ENCODE measurements around the gene CHST11. TPM values are rescaled to one million over a fixed set of nuclear protein-coding genes. Genes with fewer than 3 reads are reported as not detected.

Gene CHST11
- total and polyA plus RNA-seq, 9 of the 15 experiments (the other 6 are each of a cell fraction or from before 2014, with no cell fraction given), result 2.3 to 38.7 (median 15.0) TPM

DNA sequence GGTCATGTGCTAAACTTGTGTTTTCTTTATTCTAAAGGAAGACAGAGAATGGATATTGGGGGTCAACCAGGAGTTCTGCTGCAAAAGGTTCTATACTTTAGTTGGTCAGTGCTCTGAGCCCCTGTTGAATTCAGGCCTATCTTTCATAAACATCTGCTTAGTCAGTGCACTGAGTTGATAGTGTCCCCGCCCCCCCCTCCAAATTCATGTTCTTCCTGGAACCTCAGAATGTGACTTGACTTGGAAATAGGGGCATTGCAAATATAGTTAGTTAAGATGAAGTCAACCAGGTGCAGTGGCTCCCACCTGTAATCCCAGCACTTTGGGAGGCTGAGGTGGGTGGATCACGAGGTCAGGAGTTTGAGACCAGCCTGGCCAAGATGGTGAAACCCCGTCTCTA lies 23.3 kb downstream of the CHST11 start (continued):
- TF ChIP-seq HDAC2 (IDR thresholded peaks at IDR 0.05), result peak; percentile 30; the same call in 1 of the 2 replicates
- no peak for TF ChIP-seq HMGN3 (IDR thresholded peaks at IDR 0.05; ENCODE audit: borderline replicate concordance, extremely low read depth, insufficient read length, low read depth, low read length)
- no peak for TF ChIP-seq ZBTB8A (IDR thresholded peaks at IDR 0.05; ENCODE audit: partially characterized antibody)
- TF ChIP-seq, protein P1, sequence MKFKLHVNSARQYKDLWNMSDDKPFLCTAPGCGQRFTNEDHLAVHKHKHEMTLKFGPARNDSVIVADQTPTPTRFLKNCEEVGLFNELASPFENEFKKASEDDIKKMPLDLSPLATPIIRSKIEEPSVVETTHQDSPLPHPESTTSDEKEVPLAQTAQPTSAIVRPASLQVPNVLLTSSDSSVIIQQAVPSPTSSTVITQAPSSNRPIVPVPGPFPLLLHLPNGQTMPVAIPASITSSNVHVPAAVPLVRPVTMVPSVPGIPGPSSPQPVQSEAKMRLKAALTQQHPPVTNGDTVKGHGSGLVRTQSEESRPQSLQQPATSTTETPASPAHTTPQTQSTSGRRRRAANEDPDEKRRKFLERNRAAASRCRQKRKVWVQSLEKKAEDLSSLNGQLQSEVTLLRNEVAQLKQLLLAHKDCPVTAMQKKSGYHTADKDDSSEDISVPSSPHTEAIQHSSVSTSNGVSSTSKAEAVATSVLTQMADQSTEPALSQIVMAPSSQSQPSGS (CRISPR knock-in tag; IDR thresholded peaks at IDR 0.05), result no peak
- TF ChIP-seq, protein P2, sequence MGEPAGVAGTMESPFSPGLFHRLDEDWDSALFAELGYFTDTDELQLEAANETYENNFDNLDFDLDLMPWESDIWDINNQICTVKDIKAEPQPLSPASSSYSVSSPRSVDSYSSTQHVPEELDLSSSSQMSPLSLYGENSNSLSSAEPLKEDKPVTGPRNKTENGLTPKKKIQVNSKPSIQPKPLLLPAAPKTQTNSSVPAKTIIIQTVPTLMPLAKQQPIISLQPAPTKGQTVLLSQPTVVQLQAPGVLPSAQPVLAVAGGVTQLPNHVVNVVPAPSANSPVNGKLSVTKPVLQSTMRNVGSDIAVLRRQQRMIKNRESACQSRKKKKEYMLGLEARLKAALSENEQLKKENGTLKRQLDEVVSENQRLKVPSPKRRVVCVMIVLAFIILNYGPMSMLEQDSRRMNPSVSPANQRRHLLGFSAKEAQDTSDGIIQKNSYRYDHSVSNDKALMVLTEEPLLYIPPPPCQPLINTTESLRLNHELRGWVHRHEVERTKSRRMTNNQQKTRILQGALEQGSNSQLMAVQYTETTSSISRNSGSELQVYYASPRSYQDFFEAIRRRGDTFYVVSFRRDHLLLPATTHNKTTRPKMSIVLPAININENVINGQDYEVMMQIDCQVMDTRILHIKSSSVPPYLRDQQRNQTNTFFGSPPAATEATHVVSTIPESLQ (CRISPR knock-in tag; IDR thresholded peaks at IDR 0.05), result no peak
- no peak for TF ChIP-seq HEY1 (CRISPR knock-in tag; IDR thresholded peaks at IDR 0.05; ENCODE audit: borderline replicate concordance)
- TF ChIP-seq SRSF3 (IDR thresholded peaks at IDR 0.05; ENCODE audit: insufficient read depth, low read length), result no peak
- TF ChIP-seq FIP1L1 (IDR thresholded peaks at IDR 0.05; ENCODE audit: low read depth, low read length, poor library complexity, severe bottlenecking), result no peak
- TF ChIP-seq, protein P3, sequence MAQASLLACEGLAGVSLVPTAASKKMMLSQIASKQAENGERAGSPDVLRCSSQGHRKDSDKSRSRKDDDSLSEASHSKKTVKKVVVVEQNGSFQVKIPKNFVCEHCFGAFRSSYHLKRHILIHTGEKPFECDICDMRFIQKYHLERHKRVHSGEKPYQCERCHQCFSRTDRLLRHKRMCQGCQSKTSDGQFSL (CRISPR knock-in tag; IDR thresholded peaks at IDR 0.05), result peak; percentile 61
- TF ChIP-seq, protein P3 (tag; IDR thresholded peaks at IDR 0.05), result peak in 1 of 2 experiments; percentile 60; a peak in 2 of 4 replicates
- no peak for TF ChIP-seq SMARCA5 (IDR thresholded peaks at IDR 0.05)
- TF ChIP-seq, protein P4, sequence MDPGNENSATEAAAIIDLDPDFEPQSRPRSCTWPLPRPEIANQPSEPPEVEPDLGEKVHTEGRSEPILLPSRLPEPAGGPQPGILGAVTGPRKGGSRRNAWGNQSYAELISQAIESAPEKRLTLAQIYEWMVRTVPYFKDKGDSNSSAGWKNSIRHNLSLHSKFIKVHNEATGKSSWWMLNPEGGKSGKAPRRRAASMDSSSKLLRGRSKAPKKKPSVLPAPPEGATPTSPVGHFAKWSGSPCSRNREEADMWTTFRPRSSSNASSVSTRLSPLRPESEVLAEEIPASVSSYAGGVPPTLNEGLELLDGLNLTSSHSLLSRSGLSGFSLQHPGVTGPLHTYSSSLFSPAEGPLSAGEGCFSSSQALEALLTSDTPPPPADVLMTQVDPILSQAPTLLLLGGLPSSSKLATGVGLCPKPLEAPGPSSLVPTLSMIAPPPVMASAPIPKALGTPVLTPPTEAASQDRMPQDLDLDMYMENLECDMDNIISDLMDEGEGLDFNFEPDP (CRISPR knock-in tag; IDR thresholded peaks at IDR 0.05), result no peak
- no peak for TF ChIP-seq MTA1 (IDR thresholded peaks at IDR 0.05; ENCODE audit: borderline replicate concordance)
- TF ChIP-seq NFIX (CRISPR knock-in tag; IDR thresholded peaks at IDR 0.05; ENCODE audit: low read depth), result no peak
- TF ChIP-seq KLF10 (CRISPR knock-in tag; IDR thresholded peaks at IDR 0.05), result no peak
- 0 out of 2 replicates have a peak, but pooled peaks have one; percentile 6 for TF ChIP-seq CREM (IDR thresholded peaks at IDR 0.05; ENCODE audit: low read depth)
- TF ChIP-seq MXI1 (IDR thresholded peaks at IDR 0.05; ENCODE audit: low read depth, low read length), result no peak
- TF ChIP-seq PHB2 (IDR thresholded peaks at IDR 0.05; ENCODE audit: low read depth), result no peak
- TF ChIP-seq ZNF586 (CRISPR knock-in tag; conservative IDR thresholded peaks at IDR 0.05), result no peak
- 0 out of 2 replicates have a peak, but pooled peaks have one; percentile 24 for TF ChIP-seq L3MBTL2 (IDR thresholded peaks at IDR 0.05)
- TF ChIP-seq NUFIP1 (IDR thresholded peaks at IDR 0.05; ENCODE audit: partially characterized antibody), result no peak
- no peak for TF ChIP-seq FOXJ3 (CRISPR knock-in tag; IDR thresholded peaks at IDR 0.05)
- no peak for TF ChIP-seq BHLHE40 (IDR thresholded peaks at IDR 0.05; ENCODE audit: low read length)
- TF ChIP-seq, protein P5, sequence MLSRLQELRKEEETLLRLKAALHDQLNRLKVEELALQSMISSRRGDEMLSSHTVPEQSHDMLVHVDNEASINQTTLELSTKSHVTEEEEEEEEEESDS (CRISPR knock-in tag; IDR thresholded peaks at IDR 0.05), result no peak
